T-cell (primary cell): ENCODE measurements around the gene STEAP4. TPM values are rescaled to one million over a fixed set of nuclear protein-coding genes. Genes with fewer than 3 reads are reported as not detected.
"Not testable (repeated sequence)": the region's sequence is repeated elsewhere in the genome, so short reads cannot be mapped to it uniquely, and the experiment has no call there.

Source experiments
- ATAC-seq, 4 experiments: fragments of 200-7000 bp in 3 of 4; fragments of 150-1000 bp in 1 of 4; cut with Tn5 transposase; replicated peaks in 1 of 4; 1 replicate in 3 of 4; 2 replicates in 1 of 4; pipeline ENCODE4 v1.10.0; 2021; ENCODE audit warnings: moderate library complexity in 3 of 4, mild to moderate bottlenecking in 2 of 4, moderate number of reproducible peaks in 1 of 4
- CTCF ChIA-PET, 2 donors: fragments of 300-600 bp; sonication (Branson Sonifier 250); formaldehyde crosslinking; loops; one replicate each; lab custom pipeline; 2022; ENCODE audit warnings: antibody characterized with exemption in 2 of 2; lab: Charles Lee
- POLR2A ChIA-PET, 2 donors: fragments of 300-600 bp; sonication (Branson Sonifier 250); formaldehyde crosslinking; loops; one replicate each; lab custom pipeline; 2022; ENCODE audit warnings: antibody characterized with exemption in 2 of 2; lab: Charles Lee
- DNase-seq, 35 experiments: peaks; one replicate each; pipeline versions ENCODE4 v3.0.0 to v3.0.0-alpha.2; 2013 to 2023
- H3K27ac ChIP-seq: one replicate; pipeline ENCODE4 v1.5.1; 2013; ENCODE audit warnings: low read length
- H3K27me3 ChIP-seq, 2 experiments: replicated peaks in 1 of 2; 1 replicate in 1 of 2; 2 replicates in 1 of 2; pipeline versions ENCODE4 v1.6.1 to v1.7.0; 2013; ENCODE audit warnings: low read length in 1 of 2, mixed read lengths in 1 of 2; ENCODE audit not compliant: control insufficient read depth in 2 of 2, insufficient read depth in 2 of 2; ENCODE audit errors: extremely low read depth in 1 of 2
- H3K36me3 ChIP-seq, 2 donors: 1 replicate in 1 of 2; 2 replicates in 1 of 2; pipeline versions ENCODE4 v1.6.1 to v1.7.0; 2013; ENCODE audit warnings: low read length in 1 of 2; ENCODE audit not compliant: control insufficient read depth in 2 of 2, insufficient read depth in 1 of 2; ENCODE audit errors: extremely low read depth in 1 of 2
- H3K4me1 ChIP-seq, 2 experiments: 1 replicate in 1 of 2; 2 replicates in 1 of 2; pipeline versions ENCODE4 v1.6.1 to v1.7.0; 2013; ENCODE audit warnings: low read length in 2 of 2, mixed read lengths in 1 of 2; ENCODE audit not compliant: insufficient read depth in 2 of 2, control insufficient read depth in 1 of 2; ENCODE audit errors: extremely low read depth in 1 of 2
- H3K4me3 ChIP-seq, 2 donors: 1 replicate in 1 of 2; 2 replicates in 1 of 2; pipeline versions ENCODE4 v1.5.1 to v1.7.0; 2013; ENCODE audit warnings: mild to moderate bottlenecking in 2 of 2, low read length in 1 of 2, moderate library complexity in 1 of 2; ENCODE audit not compliant: control insufficient read depth in 1 of 2; ENCODE audit errors: extremely low read depth in 1 of 2
- H3K9me3 ChIP-seq: 2 replicates; pipeline ENCODE4 v1.7.0; 2013
- H3K27ac Mint-ChIP-seq, 2 donors: one replicate each; pipeline ENCODE4 v1.8.0; 2020 to 2021; ENCODE audit warnings: mild to moderate bottlenecking in 2 of 2, mixed read lengths in 2 of 2
- H3K27me3 Mint-ChIP-seq, 2 donors: one replicate each; pipeline ENCODE4 v1.8.0; 2021 to 2022; ENCODE audit warnings: mixed read lengths in 2 of 2
- H3K36me3 Mint-ChIP-seq: one replicate; pipeline ENCODE4 v1.8.0; 2021; ENCODE audit warnings: mixed read lengths
- H3K4me1 Mint-ChIP-seq, 3 donors: one replicate each; pipeline ENCODE4 v1.8.0; 2020 to 2022; ENCODE audit warnings: mixed read lengths in 3 of 3, mild to moderate bottlenecking in 1 of 3
- H3K4me3 Mint-ChIP-seq, 3 donors: one replicate each; pipeline ENCODE4 v1.8.0; 2020 to 2022; ENCODE audit warnings: mild to moderate bottlenecking in 3 of 3, mixed read lengths in 3 of 3, moderate library complexity in 3 of 3
- H3K9me3 Mint-ChIP-seq, 3 donors: one replicate each; pipeline ENCODE4 v1.8.0; 2020 to 2022; ENCODE audit warnings: mixed read lengths in 3 of 3
- WGBS: methylation state at CpG from one replicate; pipeline ENCODE4 v1.1.5; 2013; ENCODE audit warnings: missing lambda C conversion rate; ENCODE audit not compliant: insufficient coverage; 5-methylcytosine and 5-hydroxymethylcytosine counted together
- total RNA-seq, 35 experiments: library from RNA in 6 of 35; stranded (reverse) in 6 of 35; fragments of 120-200 nt in 1 of 35; gene quantifications; one replicate each; pipeline versions ENCODE4 v1.2.1 to v1.2.4 and lab custom pipeline; 2013 to 2026

Gene STEAP4
- total RNA-seq, 5 donors from 2014 or later (not counting 1 experiment from before 2014, with no cell fraction given) = 0.10 to 0.20 (median 0.19) TPM; not detected in 2

DNA sequence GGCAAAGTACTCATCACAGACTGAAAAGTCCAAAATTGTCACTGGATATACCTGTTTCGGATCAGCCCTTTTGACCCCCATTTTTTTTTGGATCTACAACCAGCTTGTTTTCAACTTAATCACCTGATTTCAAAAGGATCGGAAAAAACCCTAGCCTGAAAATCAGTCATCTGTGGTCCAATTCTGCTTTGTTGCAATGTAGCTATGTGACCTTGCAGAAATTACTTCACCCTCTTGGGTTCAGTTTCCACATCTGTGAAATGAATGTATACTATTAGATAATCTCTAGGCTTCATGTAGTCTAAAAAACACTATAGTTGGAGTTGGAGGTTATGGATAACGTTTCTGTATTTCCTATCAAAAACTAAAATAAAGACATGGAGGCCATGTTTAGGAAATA lies 37.1 kb downstream of the STEAP4 start:
- 80% methylated on average over 1 of the region's 3 CpGs for WGBS
- Histone ChIP-seq H3K9me3 (no peaks in the 10 kb centered on the region), H3K4me1 (no peaks in the 10 kb centered on the region), H3K27me3 (no peaks in the 10 kb centered on the region), H3K36me3 (no peaks in the 10 kb centered on the region), H3K4me3 (no peak overlapping the region), H3K27ac (no peak overlapping the region)
- H3K27me3 Mint-ChIP-seq = peaks cover 6 to 7% of the 10 kb centered on the region in 2 donors
- peaks cover 0 to 4% (median 0%) of the 10 kb centered on the region in 3 donors for H3K9me3 Mint-ChIP-seq
- H3K4me1 Mint-ChIP-seq = no peaks in the 10 kb centered on the region
- ATAC-seq = no peak
- ChIA-PET CTCF (no interaction called here), POLR2A (no interaction called here)
- no peak overlapping the region for H3K27ac Mint-ChIP-seq
- H3K4me3 Mint-ChIP-seq = no peak overlapping the region
- DNase-seq = no peak
- no peaks in the 10 kb centered on the region for H3K36me3 Mint-ChIP-seq

- DNase-seq (no peak), ATAC-seq (no peak)
- peaks cover 0 to 4% (median 0%) of the 10 kb centered on the region in 3 donors for H3K9me3 Mint-ChIP-seq
- no peaks in the 10 kb centered on the region for H3K36me3 Mint-ChIP-seq
- no peak overlapping the region for H3K27ac ChIP-seq
- H3K27ac Mint-ChIP-seq = no peak overlapping the region
- H3K4me3 ChIP-seq = no peak overlapping the region
- POLR2A ChIA-PET = no interaction called here
- CTCF ChIA-PET = no interaction called here
- H3K9me3 ChIP-seq = no peaks in the 10 kb centered on the region
- peaks cover 6 to 8% of the 10 kb centered on the region in 2 donors for H3K27me3 Mint-ChIP-seq
- no peaks in the 10 kb centered on the region for H3K4me1 Mint-ChIP-seq
- H3K36me3 ChIP-seq = no peaks in the 10 kb centered on the region
- H3K27me3 ChIP-seq = no peaks in the 10 kb centered on the region
- H3K4me1 ChIP-seq = no peaks in the 10 kb centered on the region
- 63% methylated on average over 2 of the region's 2 CpGs for WGBS
- H3K4me3 Mint-ChIP-seq = no peak overlapping the region
Observed at GRCh38 chr7:88268858-88269257, 37.8 kb downstream of the STEAP4 start.

DNA sequence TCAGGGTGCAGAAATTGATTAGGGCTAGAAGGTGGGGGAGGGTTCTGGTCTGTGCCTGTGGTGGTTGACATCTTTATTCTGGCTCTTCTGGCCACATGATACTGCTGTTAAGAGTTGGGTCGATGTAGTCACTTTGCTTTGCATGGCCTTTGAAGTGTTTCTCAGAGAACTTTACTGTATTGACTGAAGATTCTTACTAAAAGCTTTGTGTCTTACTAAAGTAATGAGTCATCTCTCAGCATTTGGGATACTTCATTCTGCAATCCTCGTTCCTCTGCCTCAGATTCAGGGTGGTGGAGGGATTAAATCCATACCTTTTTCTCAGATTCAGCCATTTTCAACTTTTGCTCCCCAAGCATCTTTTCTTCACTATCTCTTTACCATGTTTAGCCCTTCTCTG lies 38.6 kb downstream of the STEAP4 start:
- Mint-ChIP-seq H3K27me3 (peaks cover 6 to 10% of the 10 kb centered on the region in 2 donors), H3K4me3 (no peak overlapping the region), H3K9me3 (peaks cover 0 to 4% (median 0%) of the 10 kb centered on the region in 3 donors), H3K36me3 (no peaks in the 10 kb centered on the region), H3K4me1 (no peaks in the 10 kb centered on the region), H3K27ac (no peak overlapping the region)
- 60% methylated on average over 1 of the region's 2 CpGs for WGBS
- no peaks in the 10 kb centered on the region for H3K4me1 ChIP-seq
- no peaks in the 10 kb centered on the region for H3K27me3 ChIP-seq
- CTCF ChIA-PET = no interaction called here
- POLR2A ChIA-PET = no interaction called here
- H3K36me3 ChIP-seq = no peaks in the 10 kb centered on the region
- no peak overlapping the region for H3K27ac ChIP-seq
- no peaks in the 10 kb centered on the region for H3K9me3 ChIP-seq
- DNase-seq (no peak), ATAC-seq (no peak)
- no peak overlapping the region for H3K4me3 ChIP-seq

DNA sequence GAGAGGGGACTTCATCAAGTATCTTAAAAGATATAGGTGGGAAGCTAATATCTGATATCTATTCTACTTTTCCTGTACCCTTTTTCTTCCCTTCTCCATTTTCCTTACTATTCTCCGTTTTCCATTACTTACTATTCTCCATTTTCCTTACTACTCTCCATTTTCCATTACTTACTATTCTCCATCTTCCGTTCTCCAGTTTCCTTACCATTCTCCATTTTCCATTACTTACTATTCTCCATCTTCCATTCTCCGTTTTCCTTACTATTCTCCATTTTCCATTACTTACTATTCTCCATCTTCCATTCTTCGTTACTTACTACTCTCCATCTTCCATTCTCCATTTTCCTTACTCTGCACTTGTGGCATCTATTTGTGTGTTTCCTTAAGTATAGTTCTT lies 39.3 kb downstream of the STEAP4 start:
- Mint-ChIP-seq H3K27ac (no peak overlapping the region), H3K4me3 (no peak overlapping the region), H3K36me3 (no peaks in the 10 kb centered on the region), H3K4me1 (no peaks in the 10 kb centered on the region), H3K9me3 (peaks cover 0 to 4% (median 0%) of the 10 kb centered on the region in 3 donors), H3K27me3 (peaks cover 6 to 10% of the 10 kb centered on the region in 2 donors)
- 90% methylated on average over 2 of the region's 4 CpGs for WGBS
- no peaks in the 10 kb centered on the region for H3K36me3 ChIP-seq
- ChIA-PET CTCF (no interaction called here), POLR2A (no interaction called here)
- H3K27ac ChIP-seq = no peak overlapping the region
- DNase-seq = no peak
- H3K4me3 ChIP-seq = no peak overlapping the region
- no peaks in the 10 kb centered on the region for H3K9me3 ChIP-seq
- no peaks in the 10 kb centered on the region for H3K27me3 ChIP-seq
- no peaks in the 10 kb centered on the region for H3K4me1 ChIP-seq
- no peak for ATAC-seq

- POLR2A ChIA-PET = interaction anchor here in 1 of 2 donors (0.6 kb wide), 1 partner anchor 303 kb away, joined by 3 read pairs; no protein-coding TSS in a partner anchor
- peaks cover 6 to 11% of the 10 kb centered on the region in 2 donors for H3K27me3 Mint-ChIP-seq
- H3K27me3 ChIP-seq, H3K36me3 ChIP-seq, DNase-seq, H3K9me3 ChIP-seq, H3K27ac Mint-ChIP-seq, H3K27ac ChIP-seq, H3K4me3 ChIP-seq, H3K9me3 Mint-ChIP-seq, H3K4me3 Mint-ChIP-seq, H3K4me1 Mint-ChIP-seq, H3K4me1 ChIP-seq, ATAC-seq, H3K36me3 Mint-ChIP-seq, CTCF ChIA-PET: not testable (repeated sequence)
- WGBS = 89% methylated on average over 1 of the region's 3 CpGs
Observed at GRCh38 chr7:88264987-88265386, 41.7 kb downstream of the STEAP4 start.

DNA sequence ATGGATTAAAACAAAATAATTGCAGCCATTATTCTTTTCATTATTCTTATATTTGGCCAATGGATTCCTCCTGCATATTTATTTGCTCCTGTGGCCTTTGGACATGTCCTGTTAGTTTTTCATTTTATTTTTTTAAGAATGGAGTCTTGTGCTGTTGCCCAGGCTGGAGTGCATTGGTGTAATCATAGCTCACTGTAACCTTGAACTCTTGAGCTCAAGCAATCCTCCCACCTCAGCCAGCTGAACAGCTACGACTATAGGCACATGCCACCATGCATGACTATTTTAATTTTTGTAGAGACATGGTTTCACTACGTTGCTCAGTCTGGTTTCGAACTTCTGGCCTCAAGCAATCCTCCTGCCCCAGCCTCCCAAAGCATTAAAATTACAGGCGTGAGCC lies 44.1 kb downstream of the STEAP4 start:
- Histone ChIP-seq H3K27me3 (no peaks in the 10 kb centered on the region), H3K4me1 (no peaks in the 10 kb centered on the region), H3K4me3 (no peak overlapping the region), H3K36me3 (no peaks in the 10 kb centered on the region), H3K9me3 (no peaks in the 10 kb centered on the region), H3K27ac (no peak overlapping the region)
- ChIA-PET CTCF (no interaction called here), POLR2A (no interaction called here)
- 79% methylated on average over 4 of the region's 4 CpGs for WGBS
- peaks cover 0 to 2% (median 0%) of the 10 kb centered on the region in 3 donors for H3K9me3 Mint-ChIP-seq
- H3K27ac Mint-ChIP-seq = peak overlapping the region in 1 of 2 donors; percentile 25
- no peaks in the 10 kb centered on the region for H3K36me3 Mint-ChIP-seq
- DNase-seq = no peak
- H3K4me1 Mint-ChIP-seq = no peaks in the 10 kb centered on the region
- peaks cover 9 to 20% of the 10 kb centered on the region in 2 donors for H3K27me3 Mint-ChIP-seq
- ATAC-seq = no peak
- H3K4me3 Mint-ChIP-seq = no peak overlapping the region

DNA sequence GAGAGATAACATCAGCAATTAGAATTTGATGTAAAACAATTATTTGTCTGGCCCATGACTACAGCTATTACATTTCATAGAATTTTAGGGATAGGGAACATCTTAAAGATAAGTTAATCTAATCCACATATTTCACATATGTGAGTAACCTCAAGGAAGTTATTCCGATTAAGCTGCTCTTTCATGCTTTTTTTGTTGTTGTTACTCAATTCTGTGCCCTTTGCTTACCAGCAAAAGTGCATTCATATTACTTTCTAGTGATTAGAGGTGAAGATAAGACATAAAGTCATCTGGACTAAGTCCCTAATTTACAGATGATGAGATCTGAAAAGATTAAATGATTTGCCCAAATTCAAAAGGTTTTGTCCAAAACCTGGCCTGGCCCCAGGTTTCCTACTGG lies 46.0 kb downstream of the STEAP4 start:
- DNase-seq (no peak), ATAC-seq (no peak)
- no peaks in the 10 kb centered on the region for H3K4me1 Mint-ChIP-seq
- ChIA-PET POLR2A (no interaction called here), CTCF (no interaction called here)
- no peak overlapping the region for H3K27ac Mint-ChIP-seq
- no peaks in the 10 kb centered on the region for H3K27me3 ChIP-seq
- no peak overlapping the region for H3K4me3 ChIP-seq
- no CpG with 5 or more reads among the region's 1 CpG for WGBS
- H3K4me3 Mint-ChIP-seq = no peak overlapping the region
- H3K9me3 ChIP-seq = no peaks in the 10 kb centered on the region
- H3K36me3 ChIP-seq = no peaks in the 10 kb centered on the region
- no peaks in the 10 kb centered on the region for H3K4me1 ChIP-seq
- no peaks in the 10 kb centered on the region for H3K36me3 Mint-ChIP-seq
- H3K27me3 Mint-ChIP-seq = peaks cover 15 to 21% of the 10 kb centered on the region in 2 donors
- H3K9me3 Mint-ChIP-seq = no peaks in the 10 kb centered on the region
- no peak overlapping the region for H3K27ac ChIP-seq
